Measurements from ENCODE around the gene MGAT5B.

GRCh38 chr17:76820039-76820438 lies 48.2 kb upstream of the MGAT5B start:
- TF ChIP-seq MTA2 (IDR thresholded peaks at IDR 0.05; ENCODE audit: low read depth) (no peak), MTA3 (IDR thresholded peaks at IDR 0.05; ENCODE audit: borderline replicate concordance, low read length) (no peak), CTCF (IDR thresholded peaks at IDR 0.05 in 2 of 3, conservative IDR thresholded peaks at IDR 0.05 in 1 of 3; ENCODE audit: control insufficient read depth in 2 of 3, extremely low read depth in 1 of 3, insufficient read depth in 1 of 3, low read depth in 3 of 3, low read length in 3 of 3) (peak in 1 of 3 experiments; percentile 6; a peak in 2 of 6 replicates), GABPA (IDR thresholded peaks at IDR 0.05; ENCODE audit: low read depth) (no peak), NFYB (IDR thresholded peaks at IDR 0.05; ENCODE audit: insufficient read depth, low read depth, low read length) (no peak)
